SK-N-SH (cell line): ENCODE data around the gene DPPA2.

Experiments used
- CTCF ChIP-seq: fragments of 200-600 bp; sonication (generic); IDR thresholded peaks from 2 replicates; pipeline ENCODE4 v1.6.1; 2017; ENCODE audit warnings: antibody characterized with exemption, mild to moderate bottlenecking, moderate library complexity
- EP300 ChIP-seq, 2 experiments: IDR thresholded peaks; 2 replicates each; pipeline versions ENCODE4 v1.4.0 to v1.6.1; 2012; ENCODE audit warnings: borderline replicate concordance in 1 of 2, low read depth in 1 of 2, low read length in 1 of 2
- EZH2phosphoT487 ChIP-seq: fragments of 200-600 bp; sonication (generic); IDR thresholded peaks from 2 replicates; pipeline ENCODE4 v1.6.1; 2017; ENCODE audit warnings: low read depth, mixed run types, mild to moderate bottlenecking, antibody characterized with exemption, moderate library complexity, borderline replicate concordance
- SIN3A ChIP-seq: IDR thresholded peaks from 2 replicates; pipeline ENCODE4 v1.6.1; 2012; ENCODE audit warnings: low read depth, mild to moderate bottlenecking, low read length, moderate library complexity, borderline replicate concordance

- TF ChIP-seq CTCF = no peak
- TF ChIP-seq EP300 (IDR thresholded peaks at IDR 0.05; ENCODE audit: borderline replicate concordance in 1 of 2, low read depth in 1 of 2, low read length in 1 of 2) = no peak
- no peak for TF ChIP-seq EZH2phosphoT487
- no peak for TF ChIP-seq SIN3A
These were observed 14.1 kb upstream of the DPPA2 start for GRCh38 chr3:109330405-109330804.
